ENCODE results near the gene CNNM4. TPM values are rescaled to one million over a fixed set of nuclear protein-coding genes. Genes with fewer than 3 reads are reported as not detected.

Gene CNNM4
- polyA plus RNA-seq, 4 donors: 12.1 to 16.2 (median 13.4) TPM

GRCh38 chr2:96809216-96809882, 48.6 kb downstream of the CNNM4 start:
- no peak for DNase-seq (ENCODE audit: low read depth in 4 of 4, low spot score in 2 of 4)

GRCh38 chr2:96809951-96810782, 49.5 kb downstream of the CNNM4 start:
- DNase-seq (ENCODE audit: low read depth in 4 of 4, low spot score in 2 of 4): no peak

- DNase-seq (ENCODE audit: low read depth in 4 of 4, low spot score in 2 of 4): no peak
These were observed 50.1 kb downstream of the CNNM4 start for GRCh38 chr2:96810783-96811192.

GRCh38 chr2:96811917-96812316, 51.2 kb downstream of the CNNM4 start:
- no peak for DNase-seq (ENCODE audit: low read depth in 4 of 4, low spot score in 2 of 4)

DNA sequence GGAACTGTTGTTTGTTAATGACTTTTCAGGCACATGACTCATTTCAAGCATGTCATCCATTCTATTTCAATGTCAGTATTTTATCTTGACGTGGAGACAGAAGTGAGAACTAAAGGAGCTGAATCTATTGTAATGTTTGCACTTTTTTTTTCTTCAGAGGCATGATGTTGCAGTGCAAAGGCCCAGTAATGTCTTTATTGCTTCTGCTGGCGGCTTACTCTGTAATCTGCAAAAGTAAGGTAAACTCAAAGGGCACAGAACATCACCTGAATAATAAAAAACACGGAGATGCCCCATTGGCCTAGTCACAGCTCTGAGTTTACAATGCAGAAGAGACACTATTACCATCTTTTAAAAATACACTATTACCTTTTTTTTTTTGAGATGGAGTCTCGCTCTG, 53.0 kb downstream of the CNNM4 start:
- DNase-seq (ENCODE audit: low read depth in 4 of 4, low spot score in 2 of 4): no peak

DNA sequence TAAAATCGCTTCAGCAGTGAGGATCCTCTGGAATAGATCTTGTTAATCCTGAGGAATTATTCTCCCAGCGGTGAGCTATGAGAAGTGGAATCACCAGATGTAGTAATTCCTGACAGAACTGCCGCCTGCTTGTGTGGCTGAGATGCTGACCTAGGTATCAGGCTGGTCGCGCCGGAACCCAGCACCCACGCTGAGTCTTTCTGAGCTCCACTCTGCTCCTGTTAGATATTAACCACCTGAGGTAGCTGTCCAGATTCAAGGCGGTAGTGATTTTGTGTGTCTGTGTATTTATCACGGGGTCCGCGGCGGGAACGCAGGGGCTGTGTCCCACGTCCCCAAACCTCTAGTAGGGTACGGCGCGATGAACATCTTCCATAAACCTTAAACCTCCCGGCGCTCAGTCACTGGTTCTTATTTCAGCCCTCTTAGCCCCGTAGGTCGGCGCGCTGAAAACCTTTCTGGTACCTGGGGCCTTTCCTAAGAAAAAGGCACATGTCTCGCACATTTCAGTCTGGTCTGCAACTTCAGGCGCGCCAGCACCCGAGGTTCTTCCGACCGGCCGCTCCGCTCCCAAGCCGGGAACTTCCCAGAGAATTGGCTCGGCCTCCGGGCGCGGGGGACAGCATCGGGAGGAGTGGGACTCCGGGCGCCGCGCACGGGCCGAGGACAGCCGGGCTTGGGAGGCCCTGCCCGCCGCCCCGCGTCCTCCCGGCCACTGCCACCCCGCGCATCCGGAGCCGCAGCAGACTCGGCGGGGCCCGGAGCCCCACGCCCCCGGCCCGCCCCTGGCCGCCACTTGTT, 54.8 kb downstream of the CNNM4 start:
- DNase-seq (ENCODE audit: low read depth in 4 of 4, low spot score in 2 of 4): no peak

DNA sequence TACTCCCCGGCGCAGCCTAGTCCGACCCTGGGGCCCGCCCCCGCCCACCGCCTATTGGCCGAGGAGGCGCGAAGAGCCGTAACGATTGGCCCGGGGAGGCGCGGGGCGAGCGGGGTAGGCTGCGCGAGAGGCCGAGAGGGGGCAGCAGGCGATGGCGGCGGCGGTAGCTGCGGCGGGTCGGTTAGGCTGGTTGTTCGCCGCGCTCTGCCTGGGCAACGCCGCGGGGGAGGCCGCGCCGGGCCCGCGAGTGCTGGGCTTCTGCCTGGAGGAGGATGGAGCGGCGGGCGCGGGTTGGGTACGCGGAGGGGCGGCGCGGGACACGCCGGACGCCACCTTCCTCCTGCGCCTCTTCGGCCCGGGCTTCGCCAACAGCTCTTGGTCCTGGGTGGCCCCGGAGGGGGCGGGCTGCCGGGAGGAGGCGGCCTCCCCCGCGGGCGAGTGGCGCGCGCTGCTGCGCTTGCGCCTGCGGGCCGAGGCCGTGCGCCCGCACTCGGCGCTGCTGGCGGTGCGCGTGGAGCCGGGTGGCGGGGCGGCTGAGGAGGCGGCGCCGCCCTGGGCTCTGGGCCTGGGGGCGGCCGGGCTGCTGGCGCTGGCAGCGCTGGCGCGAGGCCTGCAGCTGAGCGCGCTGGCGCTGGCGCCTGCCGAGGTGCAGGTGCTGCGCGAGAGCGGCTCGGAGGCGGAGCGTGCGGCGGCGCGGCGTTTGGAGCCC, 55.6 kb downstream of the CNNM4 start, which contains the start of gene CNNM3:
TSS of gene CNNM3 (plus strand) at position 142 of the 709 bp plus-strand sequence. CDS start at position 152, 10 bp downstream.
- DNase-seq (ENCODE audit: low read depth in 4 of 4, low spot score in 2 of 4): peak; percentile 65 to 88 (median 85)

- no peak for DNase-seq (ENCODE audit: low read depth in 4 of 4, low spot score in 2 of 4)
These were observed 56.4 kb downstream of the CNNM4 start for GRCh38 chr2:96816836-96817702.

DNA sequence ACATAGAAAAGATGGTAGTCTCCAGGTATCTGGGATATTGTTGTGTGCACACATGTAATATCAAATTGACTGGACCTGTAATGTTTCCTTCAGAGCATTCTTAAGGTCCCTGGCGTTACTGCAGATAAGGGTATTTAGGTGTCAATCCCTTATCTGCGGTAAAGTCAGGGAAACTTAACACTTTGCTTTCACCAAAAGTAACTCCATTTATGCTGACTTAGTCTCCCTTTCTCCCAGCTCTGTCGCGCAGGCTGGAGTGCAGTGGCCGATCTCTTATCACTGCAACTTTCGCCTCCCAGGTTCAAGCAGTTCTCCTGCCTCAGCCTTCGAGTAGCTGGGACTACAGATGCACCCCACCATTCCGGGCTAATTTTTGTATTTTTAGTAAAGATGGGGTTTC, 57.2 kb downstream of the CNNM4 start:
- no peak for DNase-seq (ENCODE audit: low read depth in 4 of 4, low spot score in 2 of 4)

DNA sequence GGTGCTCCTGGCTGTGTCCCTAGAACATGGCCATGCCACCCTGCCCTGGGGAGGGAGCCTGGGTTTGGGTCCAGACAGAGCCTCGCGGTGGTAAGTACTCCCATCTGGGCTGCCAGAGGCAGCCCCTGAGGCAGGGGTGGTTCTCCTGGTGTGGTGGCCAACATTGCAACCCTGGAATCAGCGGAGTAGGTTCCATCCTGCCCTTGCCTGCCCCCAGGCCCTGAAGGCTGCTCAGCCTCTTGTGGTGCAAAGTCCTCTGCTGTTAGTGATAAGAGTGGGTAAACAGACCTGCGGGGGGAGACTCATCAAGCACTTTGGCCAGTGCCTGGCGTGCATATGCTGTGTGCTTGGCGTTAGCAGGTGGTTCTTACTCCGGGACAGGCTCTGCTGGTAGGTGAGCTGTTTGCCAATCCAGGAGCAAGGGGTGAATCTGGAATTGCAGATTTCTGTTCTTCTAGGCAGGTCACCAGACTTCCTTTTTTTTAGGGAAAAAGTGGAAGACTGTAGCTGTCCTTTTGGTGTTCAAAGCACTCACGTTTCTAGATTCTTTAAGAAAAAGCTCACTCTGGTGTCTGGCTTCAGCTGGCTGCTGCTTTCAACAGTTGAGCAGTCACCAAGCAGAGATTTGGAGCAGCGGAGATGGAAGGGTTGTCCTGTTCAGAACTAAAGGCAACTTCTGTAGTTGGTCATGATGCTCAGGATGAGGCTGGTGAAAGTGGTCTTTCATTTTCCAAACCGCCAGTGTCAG, 58.6 kb downstream of the CNNM4 start:
- DNase-seq (ENCODE audit: low read depth in 4 of 4, low spot score in 2 of 4): no peak

DNA sequence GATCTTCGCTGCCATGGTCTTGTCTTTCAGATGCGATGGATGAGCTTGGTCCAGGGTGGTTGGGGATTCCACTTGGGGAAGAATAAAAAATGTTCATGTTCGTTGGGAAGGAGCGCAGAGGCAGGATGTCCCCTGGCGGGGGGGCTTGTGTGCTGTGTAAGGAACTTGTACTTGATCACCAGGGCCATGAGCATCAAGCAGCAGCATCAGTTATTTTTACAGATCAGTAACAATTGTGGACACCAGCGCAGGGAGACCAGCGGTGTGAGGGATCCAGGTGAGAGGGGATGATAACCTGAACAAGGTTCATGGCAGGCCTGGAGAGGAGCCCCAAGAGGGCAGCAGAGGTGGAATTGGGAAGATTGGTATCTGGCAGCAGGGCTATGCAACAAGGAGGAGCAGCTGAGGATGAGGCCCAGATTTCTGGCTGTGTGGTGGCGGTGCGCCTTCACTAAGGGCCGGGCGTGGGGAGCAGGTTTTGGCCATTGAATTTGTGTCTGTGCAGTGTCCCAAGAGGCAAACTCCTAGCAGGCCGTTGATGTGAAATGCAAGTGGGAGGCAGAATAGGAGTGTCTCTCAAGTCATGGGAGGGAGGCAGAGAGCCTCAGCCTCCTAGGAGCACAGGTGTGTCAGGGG, 59.3 kb downstream of the CNNM4 start:
- no peak for DNase-seq (ENCODE audit: low read depth in 4 of 4, low spot score in 2 of 4)

DNA sequence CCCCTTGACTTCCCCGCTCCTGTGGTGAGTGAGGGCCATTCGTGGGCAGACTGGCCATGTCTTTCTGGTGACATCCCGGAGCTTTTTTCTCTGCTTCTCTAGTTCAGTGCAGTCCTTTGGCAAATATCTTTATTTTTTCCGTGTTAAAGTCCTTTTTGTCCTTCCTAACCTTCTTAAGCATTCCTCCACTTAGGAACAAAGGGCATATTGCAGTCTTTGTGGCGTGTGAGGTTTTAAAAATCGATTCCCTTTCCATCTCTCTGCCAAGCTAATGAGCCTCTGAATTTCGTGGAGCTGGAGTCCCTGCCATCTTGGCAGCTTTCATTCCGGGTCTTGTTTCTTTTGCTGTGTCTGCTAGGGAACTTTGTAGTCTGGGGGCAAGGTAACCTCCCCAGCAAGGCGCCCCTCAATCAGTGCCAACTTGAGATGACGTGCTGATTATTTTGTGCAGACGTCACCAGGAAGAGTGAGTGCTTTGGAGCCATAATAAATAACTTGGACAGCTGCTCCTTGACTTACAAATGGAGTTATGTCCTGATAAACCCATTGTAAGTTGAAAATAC, 60.5 kb downstream of the CNNM4 start:
- no peak for DNase-seq (ENCODE audit: low read depth in 4 of 4, low spot score in 2 of 4)

DNA sequence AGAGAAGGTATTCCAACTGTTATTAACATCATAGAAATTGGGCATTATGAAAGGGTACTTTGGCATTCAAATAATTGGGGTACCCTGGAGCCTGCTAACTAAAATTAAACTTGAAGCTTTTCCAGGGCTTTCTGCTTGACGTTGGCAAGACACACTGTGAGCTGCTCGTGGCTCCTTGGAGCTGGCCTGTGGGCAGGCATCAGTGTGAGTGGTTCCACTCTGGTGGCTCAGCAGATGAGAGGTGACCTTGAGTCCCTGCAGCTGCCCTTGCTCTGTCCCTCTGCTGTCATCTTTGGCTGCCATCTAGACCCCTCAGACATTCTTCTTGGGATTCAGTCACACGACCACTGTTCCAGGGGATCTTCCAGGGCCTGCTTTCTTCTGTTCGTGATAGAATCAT, 62.1 kb downstream of the CNNM4 start:
- DNase-seq (ENCODE audit: low read depth in 4 of 4, low spot score in 2 of 4): no peak

DNA sequence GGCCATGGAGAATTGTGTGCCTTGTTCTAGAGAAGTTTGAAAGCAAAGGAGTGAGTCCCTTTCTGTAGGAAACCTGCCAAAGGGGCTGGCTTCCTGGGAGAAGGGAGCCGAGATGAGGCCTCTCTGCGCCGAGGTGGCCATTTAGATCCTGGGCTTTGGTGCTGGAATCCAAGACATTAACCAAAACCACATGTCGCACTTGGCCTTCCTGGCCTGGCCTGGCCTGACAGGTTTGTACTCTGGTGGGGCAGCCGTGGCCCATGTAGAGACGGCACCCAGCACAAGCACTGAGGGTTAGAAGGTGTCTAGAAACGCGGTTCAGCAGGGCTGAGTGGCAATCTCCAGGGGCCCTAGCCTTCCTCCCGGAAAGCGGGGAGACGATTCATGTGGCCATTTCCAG, 62.5 kb downstream of the CNNM4 start:
- DNase-seq (ENCODE audit: low read depth in 4 of 4, low spot score in 2 of 4): no peak

GRCh38 chr2:96824079-96824870, 63.6 kb downstream of the CNNM4 start:
- DNase-seq (ENCODE audit: low read depth in 4 of 4, low spot score in 2 of 4): no peak

GRCh38 chr2:96825057-96825456, 64.4 kb downstream of the CNNM4 start:
- DNase-seq (ENCODE audit: low read depth in 4 of 4, low spot score in 2 of 4): no peak

- DNase-seq (ENCODE audit: low read depth in 4 of 4, low spot score in 2 of 4): no peak
These were observed 66.0 kb downstream of the CNNM4 start for GRCh38 chr2:96826546-96827278.

Data from left renal cortex interstitium (tissue), 4 donors.